ENCODE data around the gene KPRP. TPM values are rescaled to one million over a fixed set of nuclear protein-coding genes. Genes with fewer than 3 reads are reported as not detected.

KPRP gene
- total RNA-seq, 1 experiment from 2014 or later, result not detected

GRCh38 chr1:152770411-152770810 lies 12.6 kb downstream of the KPRP start:
- ChIA-PET POLR2A (ENCODE audit: unreplicated experiment) (no interaction called here), CTCF (no interaction called here)
- no peaks in the 10 kb centered on the region for H3K36me3 ChIP-seq (ENCODE audit: low read depth, low read length)
- no peak overlapping the region for H3K9ac ChIP-seq (ENCODE audit: low read length)
- TF ChIP-seq EZH2 (IDR thresholded peaks at IDR 0.05; ENCODE audit: low read length, unreplicated experiment), result no peak
- TF ChIP-seq CTCF (conservative IDR thresholded peaks at IDR 0.05; ENCODE audit: low read depth, low read length), result no peak
- no peak for TF ChIP-seq EZH2phosphoT487 (IDR thresholded peaks at IDR 0.05; ENCODE audit: borderline replicate concordance, low read length)
- no TSS peak for BruUV-seq (replicated peaks)
- intact Hi-C loops (cut with micrococcal nuclease), result no loop called here
- no peak overlapping the region for H3K4me3 ChIP-seq (ENCODE audit: low read length)
- H3K4me2 ChIP-seq (ENCODE audit: low read length), result no peak overlapping the region
- H3K27ac ChIP-seq (ENCODE audit: low read length), result no peak overlapping the region
- no peaks in the 10 kb centered on the region for H3K9me2 ChIP-seq (replicated peaks; ENCODE audit: low read length)
- no peaks in the 10 kb centered on the region for H4K20me1 ChIP-seq (ENCODE audit: low read length)
- ATAC-seq (no peak), DNase-seq (no peak)
- no peaks in the 10 kb centered on the region for H3K4me1 ChIP-seq (ENCODE audit: insufficient read depth, low read length)
- peaks cover 6% of the 10 kb centered on the region; the same call in 1 of the 2 replicates for H3K27me3 ChIP-seq (ENCODE audit: low read length)
- H3F3A ChIP-seq (ENCODE audit: low read length, unreplicated experiment), result no peaks in the 10 kb centered on the region
- no peaks in the 10 kb centered on the region for H3K9me3 ChIP-seq (ENCODE audit: low read length)
- no peaks in the 10 kb centered on the region for H3K79me2 ChIP-seq (ENCODE audit: low read length)
- H2AFZ ChIP-seq (ENCODE audit: low read length), result no peak overlapping the region

- Histone ChIP-seq H3K4me3 (ENCODE audit: low read length) (no peak within 1 kb of the TSS), H3K4me2 (ENCODE audit: low read length) (no peak within 1 kb of the TSS), H3K9me3 (ENCODE audit: low read length) (no peaks in the 10 kb centered on the region), H3K36me3 (ENCODE audit: low read depth, low read length) (no peaks in the 10 kb centered on the region), H2AFZ (ENCODE audit: low read length) (no peak within 1 kb of the TSS), H3K9ac (ENCODE audit: low read length) (no peak within 1 kb of the TSS), H3F3A (ENCODE audit: low read length, unreplicated experiment) (no peaks in the 10 kb centered on the region), H3K79me2 (ENCODE audit: low read length) (no peaks in the 10 kb centered on the region), H3K27ac (ENCODE audit: low read length) (no peak within 1 kb of the TSS), H4K20me1 (ENCODE audit: low read length) (no peaks in the 10 kb centered on the region), H3K27me3 (ENCODE audit: low read length) (peaks cover 25% of the 10 kb centered on the region), H3K4me1 (ENCODE audit: insufficient read depth, low read length) (no peaks in the 10 kb centered on the region), H3K9me2 (replicated peaks; ENCODE audit: low read length) (no peaks in the 10 kb centered on the region)
- CTCF ChIA-PET, result no interaction called here
- POLR2A ChIA-PET (ENCODE audit: unreplicated experiment), result no interaction called here
- ATAC-seq (no peak), DNase-seq (no peak)
- TF ChIP-seq CTCF (conservative IDR thresholded peaks at IDR 0.05; ENCODE audit: low read depth, low read length) (no peak), EZH2 (IDR thresholded peaks at IDR 0.05; ENCODE audit: low read length, unreplicated experiment) (no peak), EZH2phosphoT487 (IDR thresholded peaks at IDR 0.05; ENCODE audit: borderline replicate concordance, low read length) (no peak)
- no TSS peak for BruUV-seq (replicated peaks)
- intact Hi-C loops (cut with micrococcal nuclease), result no loop called here
These were observed 17.1 kb downstream of the KPRP start, which contains the start of gene LCE1F for GRCh38 chr1:152774875-152775274. LCE1F (plus strand) TSS chr1:152775140; CDS start chr1:152776372, 1,232 bp downstream.

DNA sequence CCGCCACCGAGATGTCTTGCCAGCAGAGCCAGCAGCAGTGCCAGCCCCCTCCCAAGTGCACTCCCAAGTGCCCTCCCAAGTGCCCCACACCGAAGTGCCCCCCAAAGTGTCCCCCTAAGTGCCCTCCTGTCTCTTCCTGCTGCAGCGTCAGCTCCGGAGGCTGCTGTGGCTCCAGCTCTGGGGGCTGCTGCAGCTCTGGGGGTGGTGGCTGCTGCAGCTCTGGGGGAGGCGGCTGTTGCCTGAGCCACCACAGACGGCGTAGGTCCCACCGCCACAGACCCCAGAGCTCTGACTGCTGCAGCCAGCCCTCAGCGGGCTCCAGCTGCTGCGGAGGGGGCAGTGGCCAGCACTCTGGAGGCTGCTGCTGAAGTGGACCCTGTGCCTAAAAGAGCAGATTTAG lies 18.5 kb downstream of the KPRP start:
- no peak overlapping the region for H3K9ac ChIP-seq (ENCODE audit: low read length)

More for the DNA sequence above, 18.5 kb downstream of the KPRP start:
- ATAC-seq, result no peak
- no TSS peak for BruUV-seq (replicated peaks)
- Histone ChIP-seq H3K27ac (ENCODE audit: low read length) (no peak overlapping the region), H3K4me3 (ENCODE audit: low read length) (no peak overlapping the region), H4K20me1 (ENCODE audit: low read length) (no peaks in the 10 kb centered on the region), H3K36me3 (ENCODE audit: low read depth, low read length) (no peaks in the 10 kb centered on the region), H2AFZ (ENCODE audit: low read length) (no peak overlapping the region), H3K4me2 (ENCODE audit: low read length) (no peak overlapping the region), H3K9me3 (ENCODE audit: low read length) (no peaks in the 10 kb centered on the region), H3F3A (ENCODE audit: low read length, unreplicated experiment) (no peaks in the 10 kb centered on the region), H3K79me2 (ENCODE audit: low read length) (no peaks in the 10 kb centered on the region), H3K9me2 (replicated peaks; ENCODE audit: low read length) (no peaks in the 10 kb centered on the region), H3K4me1 (ENCODE audit: insufficient read depth, low read length) (no peaks in the 10 kb centered on the region), H3K27me3 (ENCODE audit: low read length) (peaks cover 27% of the 10 kb centered on the region)
- TF ChIP-seq CTCF (conservative IDR thresholded peaks at IDR 0.05; ENCODE audit: low read depth, low read length) (no peak), EZH2 (IDR thresholded peaks at IDR 0.05; ENCODE audit: low read length, unreplicated experiment) (no peak)
- ChIA-PET POLR2A (ENCODE audit: unreplicated experiment) (no interaction called here), CTCF (no interaction called here)
- no peak for DNase-seq
- intact Hi-C loops (cut with micrococcal nuclease), result no loop called here
